GM12872 (cell line): ENCODE data around the gene ZDHHC14.

Experiments used
- CTCF ChIP-seq: IDR thresholded peaks from 3 replicates; pipeline ENCODE4 v1.5.1; 2011; ENCODE audit warnings: low read depth, mild to moderate bottlenecking, low read length, moderate library complexity; ENCODE audit not compliant: insufficient read depth

ZDHHC14 gene

GRCh38 chr6:157669747-157670216 is 288.8 kb downstream of the ZDHHC14 start:
- TF ChIP-seq CTCF, result no peak

GRCh38 chr6:157670466-157671186 is 289.6 kb downstream of the ZDHHC14 start:
- no peak for TF ChIP-seq CTCF

DNA sequence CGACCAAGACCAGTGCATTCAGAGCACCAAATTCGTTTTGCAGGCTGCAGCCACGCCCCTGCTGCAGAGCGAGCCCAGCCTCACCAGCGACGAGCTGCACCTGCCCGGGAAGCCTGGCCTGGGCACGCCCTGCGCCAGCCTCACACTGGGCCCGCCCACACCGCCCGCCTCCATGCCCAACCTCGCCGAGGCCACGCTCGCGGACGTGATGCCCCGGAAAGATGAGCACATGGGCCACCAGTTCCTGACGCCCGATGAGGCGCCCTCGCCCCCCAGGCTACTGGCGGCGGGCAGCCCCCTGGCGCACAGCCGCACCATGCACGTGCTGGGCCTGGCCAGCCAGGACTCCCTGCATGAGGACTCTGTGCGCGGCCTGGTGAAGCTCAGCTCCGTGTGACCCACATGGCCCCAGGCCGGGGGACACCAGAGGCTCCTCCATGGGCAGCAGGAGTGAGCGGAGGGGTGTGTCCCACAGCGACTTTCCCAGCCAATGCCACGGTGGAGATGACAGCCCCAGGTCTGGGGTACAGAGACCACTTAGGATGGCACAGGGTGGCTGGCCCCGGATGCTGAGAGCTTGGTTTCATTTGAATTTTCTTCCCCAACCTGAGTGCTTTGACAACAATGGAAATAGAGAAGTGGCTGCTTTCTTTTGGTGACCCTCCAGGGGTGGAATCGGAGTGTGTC is 291.9 kb downstream of the ZDHHC14 start:
- TF ChIP-seq CTCF, result no peak

DNA sequence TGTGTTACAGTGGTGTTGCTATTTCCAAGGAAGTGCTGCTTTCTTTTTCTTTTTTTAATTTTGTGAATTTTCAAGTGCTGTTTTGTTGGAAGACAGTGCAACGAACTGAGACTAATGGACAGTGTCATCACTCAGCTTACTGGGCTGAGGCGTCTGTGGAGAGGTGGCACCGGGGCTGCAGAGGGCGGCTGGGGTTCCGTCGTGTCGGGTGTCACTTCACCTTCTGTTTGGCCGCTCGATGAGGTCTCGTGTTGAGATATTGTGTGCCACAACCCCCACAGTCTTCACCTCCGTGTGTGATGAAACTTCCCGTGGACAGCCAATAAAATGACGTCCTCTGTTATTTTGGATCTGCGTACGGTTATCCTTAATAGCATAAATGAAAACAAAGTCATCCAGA is 292.6 kb downstream of the ZDHHC14 start:
- no peak for TF ChIP-seq CTCF

GRCh38 chr6:157674061-157674460 is 293.1 kb downstream of the ZDHHC14 start:
- TF ChIP-seq CTCF, result no peak

DNA sequence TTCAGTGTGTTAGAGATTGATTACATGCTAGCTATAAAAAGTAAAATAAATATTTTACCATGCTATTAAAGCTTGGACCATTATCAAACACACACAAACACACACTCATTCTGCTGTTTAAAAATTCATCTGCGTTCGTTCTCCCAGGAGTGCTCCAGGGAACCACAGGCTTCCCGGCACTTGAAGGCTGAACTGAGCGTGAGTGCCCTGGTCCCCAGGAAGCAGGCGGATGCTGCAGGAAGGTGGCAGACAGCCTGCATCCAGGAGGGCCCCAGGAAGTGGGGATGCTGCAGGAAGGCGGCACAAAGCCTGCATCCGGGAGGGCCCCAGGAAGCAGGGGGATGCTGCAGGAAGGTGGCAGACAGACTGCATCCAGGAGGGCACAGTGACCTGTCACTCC is 294.8 kb downstream of the ZDHHC14 start:
- TF ChIP-seq CTCF, result no peak

DNA sequence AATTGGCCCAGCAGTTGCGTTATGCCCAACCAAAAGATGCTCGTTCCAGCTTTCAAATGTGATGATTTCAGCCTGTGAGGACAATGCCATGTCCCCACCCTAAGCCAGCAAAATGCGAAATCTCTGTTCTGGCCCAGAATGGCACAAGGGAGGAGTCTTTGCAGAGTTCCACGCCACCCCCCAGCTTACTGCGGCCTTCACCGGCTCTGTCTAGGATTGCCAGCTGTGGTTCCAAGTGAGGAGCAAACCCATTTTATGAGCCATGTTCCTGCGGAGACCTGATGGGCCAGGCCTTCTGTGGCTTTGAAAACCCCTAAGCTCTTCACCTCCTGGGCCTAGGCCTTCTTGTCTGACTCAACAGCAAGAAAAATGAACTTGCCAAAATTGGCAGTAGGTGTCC is 295.3 kb downstream of the ZDHHC14 start:
- no peak for TF ChIP-seq CTCF
